Endothelial cell of umbilical vein (primary cell): ENCODE measurements around the gene ALK. TPM values are rescaled to one million over a fixed set of nuclear protein-coding genes. Genes with fewer than 3 reads are reported as not detected.

ENCODE experiments used
- BruUV-seq: library from RNA; stranded (reverse); fragments of 400-500 nt; replicated peaks from 2 replicates; lab custom pipeline; 2021; lab: Mats Ljungman, UMichigan
- CTCF ChIA-PET: fragments of 300-600, 350-600 bp; sonication (Branson Sonifier 250); formaldehyde crosslinking; loops from one replicate; lab custom pipeline; 2021; ENCODE audit warnings: antibody characterized with exemption, inconsistent platforms; lab: Charles Lee
- POLR2A ChIA-PET: fragments of 300-600, 350-600 bp; sonication (Branson Sonifier 250); formaldehyde crosslinking; loops from one replicate; lab custom pipeline; 2021; ENCODE audit warnings: antibody characterized with exemption, inconsistent platforms; lab: Charles Lee
- DNase-seq: peaks from one replicate; pipeline ENCODE4 v3.0.0-alpha.2; 2011; ENCODE audit warnings: low read depth, low spot score
- FAIRE-seq: peaks from 2 replicates; lab custom pipeline; 2011; peaks lifted over from hg19 to GRCh38; lab: Jason Lieb, UNC
- H2AFZ ChIP-seq: 2 replicates; pipeline ENCODE4 v1.6.0; 2012; ENCODE audit warnings: low read depth, low read length, control low read depth, inconsistent platforms
- H3K27ac ChIP-seq: 2 replicates; pipeline ENCODE4 v1.5.1; 2011; ENCODE audit warnings: low read depth, mild to moderate bottlenecking, control low read depth, low read length, moderate library complexity; ENCODE audit not compliant: insufficient read depth
- H3K27me3 ChIP-seq, 2 experiments: 2 replicates each; pipeline versions ENCODE4 v1.6.0 to v1.6.1; 2011; ENCODE audit warnings: low read length in 2 of 2, mixed read lengths in 1 of 2; ENCODE audit not compliant: control insufficient read depth in 2 of 2, insufficient read depth in 2 of 2
- H3K36me3 ChIP-seq, 2 experiments: 2 replicates in 1 of 2; 3 replicates in 1 of 2; pipeline ENCODE4 v1.5.1; 2011; ENCODE audit warnings: low read length in 2 of 2, mild to moderate bottlenecking in 1 of 2, moderate library complexity in 1 of 2; ENCODE audit not compliant: control insufficient read depth in 2 of 2, insufficient read depth in 2 of 2; ENCODE audit errors: extremely low read depth in 1 of 2
- H3K4me1 ChIP-seq: 3 replicates; pipeline ENCODE4 v1.5.1; 2011; ENCODE audit warnings: mild to moderate bottlenecking, low read length; ENCODE audit not compliant: control insufficient read depth, insufficient read depth; ENCODE audit errors: extremely low read depth
- H3K4me2 ChIP-seq: 2 replicates; pipeline ENCODE4 v1.6.1; 2011; ENCODE audit warnings: low read length, control low read depth, mixed read lengths; ENCODE audit not compliant: insufficient read depth
- H3K4me3 ChIP-seq, 3 experiments: fragments of 200-600 bp in 1 of 3; sonication (generic), shearing (Covaris generic) in 1 of 3; replicated peaks in 1 of 3; 2 replicates each; pipeline ENCODE4 v1.5.1; 2011 to 2016; ENCODE audit warnings: control low read depth in 3 of 3, low read length in 3 of 3, mild to moderate bottlenecking in 2 of 3, inconsistent platforms in 1 of 3, low read depth in 1 of 3, moderate library complexity in 1 of 3; ENCODE audit not compliant: insufficient read depth in 1 of 3
- H3K79me2 ChIP-seq: 2 replicates; pipeline ENCODE4 v1.6.0; 2012; ENCODE audit warnings: low read length, inconsistent platforms; ENCODE audit not compliant: control insufficient read depth, insufficient read depth
- H3K9ac ChIP-seq: replicated peaks from 2 replicates; pipeline ENCODE3; 2011; ENCODE audit warnings: low read length, control low read depth; ENCODE audit not compliant: insufficient read depth; ENCODE audit errors: extremely low read depth
- H3K9me1 ChIP-seq: replicated peaks from 3 replicates; pipeline ENCODE4 v1.6.0; 2011; ENCODE audit warnings: mild to moderate bottlenecking, low read length; ENCODE audit not compliant: control insufficient read depth, insufficient read depth; ENCODE audit errors: extremely low read depth
- H3K9me3 ChIP-seq: replicated peaks from 2 replicates; pipeline ENCODE4 v1.5.1; 2012; ENCODE audit warnings: low read length, inconsistent platforms; ENCODE audit not compliant: control insufficient read depth, insufficient read depth
- H4K20me1 ChIP-seq: replicated peaks from 2 replicates; pipeline ENCODE3; 2011; ENCODE audit warnings: mild to moderate bottlenecking, low read length; ENCODE audit not compliant: control insufficient read depth, insufficient read depth; ENCODE audit errors: extremely low read depth
- EZH2 ChIP-seq: IDR thresholded peaks from 2 replicates; pipeline ENCODE4 v1.6.1; 2012; ENCODE audit warnings: borderline replicate concordance, low read depth, mild to moderate bottlenecking, moderate library complexity, low read length, inconsistent platforms; ENCODE audit not compliant: severe bottlenecking
- FOS ChIP-seq: IDR thresholded peaks from 2 replicates; pipeline ENCODE4 v1.6.1; 2011; ENCODE audit warnings: mild to moderate bottlenecking, low read length, moderate library complexity, borderline replicate concordance; ENCODE audit not compliant: insufficient read depth
- GATA2 ChIP-seq: IDR thresholded peaks from 2 replicates; pipeline ENCODE4 v1.7.0; 2011; ENCODE audit warnings: low read depth, mild to moderate bottlenecking, moderate library complexity, mixed read lengths, low read length; ENCODE audit not compliant: insufficient read length, insufficient read depth
- JUN ChIP-seq: IDR thresholded peaks from 2 replicates; pipeline ENCODE4 v1.6.1; 2011; ENCODE audit warnings: borderline replicate concordance, low read depth; ENCODE audit not compliant: insufficient read length, insufficient read depth
- MYC ChIP-seq: IDR thresholded peaks from one replicate; pipeline ENCODE4 v1.6.1; 2011; ENCODE audit warnings: mild to moderate bottlenecking, low read depth, low read length
- POLR2A ChIP-seq: IDR thresholded peaks from 2 replicates; pipeline ENCODE4 v1.6.1; 2012; ENCODE audit warnings: low read depth, mild to moderate bottlenecking, control low read depth, low read length
- POLR2AphosphoS5 ChIP-seq: IDR thresholded peaks from 2 replicates; pipeline ENCODE4 v1.6.1; 2012; ENCODE audit warnings: low read depth, mild to moderate bottlenecking, control low read depth, low read length, moderate library complexity; ENCODE audit not compliant: insufficient read depth
- dilution Hi-C: fragments of 300-500 bp; cut with MboI; formaldehyde crosslinking; loops from one replicate; pipeline ENCODE4 v1.15.0; 2019; ENCODE audit warnings: low sequenced_read_pairs; ENCODE audit not compliant: extremely low pct_ligation_motif_present
- intact Hi-C: fragments of 100-400 bp; cut with micrococcal nuclease; formaldehyde crosslinking; loops from one replicate; pipeline ENCODE4 v1.10.0; 2022
- polyA plus RNA-seq, 4 experiments: library from polyadenylated mRNA; depleted of rRNA in 3 of 4; stranded (reverse) in 3 of 4; unstranded in 1 of 4; fragments of >200 nt; gene quantifications; 2 replicates each; pipeline versions ENCODE4 v1.2.1 to v1.2.3, GENCODE V29; 2011 to 2012; ENCODE audit warnings: missing spikeins in 1 of 4
- total RNA-seq: library from RNA; stranded (reverse); gene quantifications from 2 replicates; pipeline ENCODE4 v1.2.3, GENCODE V29; 2021
- TF ChIP-seq, protein P1 (sequence below), 2 donors: IDR thresholded peaks; 1 replicate in 1 of 2; 2 replicates in 1 of 2; pipeline ENCODE4 v1.5.1; 2011; ENCODE audit warnings: low read length in 2 of 2, mild to moderate bottlenecking in 2 of 2, moderate library complexity in 2 of 2, control low read depth in 1 of 2, inconsistent platforms in 1 of 2, low read depth in 1 of 2; ENCODE audit not compliant: insufficient read depth in 1 of 2; ENCODE audit errors: extremely low read depth in 1 of 2
- TF ChIP-seq, protein P2 (sequence below): IDR thresholded peaks from 2 replicates; pipeline ENCODE4 v1.6.1; 2011; ENCODE audit not compliant: insufficient read depth, insufficient read length

ALK gene
- total and polyA plus RNA-seq, 2 donors (not counting 3 experiments of a cell fraction or from before 2014, with no cell fraction given), result not detected

DNA sequence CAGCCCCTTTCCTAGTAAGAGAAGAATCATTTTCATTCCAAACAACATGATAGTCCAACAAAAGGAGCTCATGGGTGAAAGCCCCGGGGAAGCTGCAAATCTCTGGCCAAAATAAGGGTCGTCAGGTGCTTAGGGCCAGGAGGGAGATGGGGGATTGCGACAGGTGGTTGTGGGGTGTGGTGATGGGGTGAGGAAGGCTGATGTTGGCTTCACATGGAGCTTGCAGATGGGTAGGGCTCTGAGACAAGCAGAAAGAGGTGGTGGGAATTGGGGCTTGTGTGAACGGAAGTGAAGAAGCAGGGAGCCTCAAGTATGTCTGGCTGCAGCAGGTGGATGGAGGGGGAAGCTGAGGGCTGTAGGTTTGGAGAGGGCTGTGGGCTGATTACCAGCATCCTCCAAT is 680.0 kb downstream of the ALK start:
- Histone ChIP-seq H3K9ac (no peak overlapping the region), H3K4me2 (no peak overlapping the region), H3K79me2 (no peaks in the 10 kb centered on the region), H3K27ac (no peak overlapping the region), H2AFZ (no peak overlapping the region), H3K4me3 (no peak overlapping the region), H3K4me1 (no peaks in the 10 kb centered on the region), H3K36me3 (no peaks in the 10 kb centered on the region), H3K27me3 (no peaks in the 10 kb centered on the region), H3K9me1 (no peaks in the 10 kb centered on the region), H4K20me1 (no peaks in the 10 kb centered on the region), H3K9me3 (no peaks in the 10 kb centered on the region)
- dilution Hi-C loops, result no loop called here
- POLR2A ChIA-PET, result no interaction called here
- TF ChIP-seq JUN (no peak), FOS (no peak), EZH2 (no peak), POLR2AphosphoS5 (no peak), MYC (no peak), GATA2 (no peak), POLR2A (no peak)
- TF ChIP-seq, protein P1, sequence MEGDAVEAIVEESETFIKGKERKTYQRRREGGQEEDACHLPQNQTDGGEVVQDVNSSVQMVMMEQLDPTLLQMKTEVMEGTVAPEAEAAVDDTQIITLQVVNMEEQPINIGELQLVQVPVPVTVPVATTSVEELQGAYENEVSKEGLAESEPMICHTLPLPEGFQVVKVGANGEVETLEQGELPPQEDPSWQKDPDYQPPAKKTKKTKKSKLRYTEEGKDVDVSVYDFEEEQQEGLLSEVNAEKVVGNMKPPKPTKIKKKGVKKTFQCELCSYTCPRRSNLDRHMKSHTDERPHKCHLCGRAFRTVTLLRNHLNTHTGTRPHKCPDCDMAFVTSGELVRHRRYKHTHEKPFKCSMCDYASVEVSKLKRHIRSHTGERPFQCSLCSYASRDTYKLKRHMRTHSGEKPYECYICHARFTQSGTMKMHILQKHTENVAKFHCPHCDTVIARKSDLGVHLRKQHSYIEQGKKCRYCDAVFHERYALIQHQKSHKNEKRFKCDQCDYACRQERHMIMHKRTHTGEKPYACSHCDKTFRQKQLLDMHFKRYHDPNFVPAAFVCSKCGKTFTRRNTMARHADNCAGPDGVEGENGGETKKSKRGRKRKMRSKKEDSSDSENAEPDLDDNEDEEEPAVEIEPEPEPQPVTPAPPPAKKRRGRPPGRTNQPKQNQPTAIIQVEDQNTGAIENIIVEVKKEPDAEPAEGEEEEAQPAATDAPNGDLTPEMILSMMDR (IDR thresholded peaks at IDR 0.05; ENCODE audit: extremely low read depth in 1 of 2, insufficient read depth in 1 of 2, low read depth in 1 of 2, low read length in 2 of 2), result no peak
- TF ChIP-seq, protein P2, sequence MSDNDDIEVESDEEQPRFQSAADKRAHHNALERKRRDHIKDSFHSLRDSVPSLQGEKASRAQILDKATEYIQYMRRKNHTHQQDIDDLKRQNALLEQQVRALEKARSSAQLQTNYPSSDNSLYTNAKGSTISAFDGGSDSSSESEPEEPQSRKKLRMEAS, result no peak
- intact Hi-C loops, result no loop called here
- CTCF ChIA-PET, result no interaction called here
- FAIRE-seq, result no peak
- no TSS peak for BruUV-seq
- no peak for DNase-seq
